ENCODE data around the gene ZNF385B. TPM values are rescaled to one million over a fixed set of nuclear protein-coding genes. Genes with fewer than 3 reads are reported as not detected.

Gene ZNF385B
- polyA plus RNA-seq, 4 donors, result 11.5 to 14.2 (median 12.4) TPM

GRCh38 chr2:179691235-179691634 lies 170.2 kb downstream of the ZNF385B start:
- DNase-seq (ENCODE audit: low read depth in 4 of 4, low spot score in 2 of 4), result no peak

- no peak for DNase-seq (ENCODE audit: low read depth in 4 of 4, low spot score in 2 of 4)
Observed at GRCh38 chr2:179686718-179687342, 174.6 kb downstream of the ZNF385B start.

- DNase-seq (ENCODE audit: low read depth in 4 of 4, low spot score in 2 of 4), result no peak
Observed at GRCh38 chr2:179686069-179686468, 175.3 kb downstream of the ZNF385B start.

GRCh38 chr2:179685146-179685545 lies 176.3 kb downstream of the ZNF385B start:
- no peak for DNase-seq (ENCODE audit: low read depth in 4 of 4, low spot score in 2 of 4)

GRCh38 chr2:179682756-179683155 lies 178.7 kb downstream of the ZNF385B start:
- DNase-seq (ENCODE audit: low read depth in 4 of 4, low spot score in 2 of 4), result no peak

- DNase-seq (ENCODE audit: low read depth in 4 of 4, low spot score in 2 of 4), result no peak
Observed at GRCh38 chr2:179677746-179678505, 183.5 kb downstream of the ZNF385B start.

GRCh38 chr2:179677077-179677688 lies 184.2 kb downstream of the ZNF385B start:
- peak; percentile 10 to 36 (median 30) for DNase-seq (ENCODE audit: low read depth in 4 of 4, low spot score in 2 of 4)

GRCh38 chr2:179675435-179675834 lies 186.0 kb downstream of the ZNF385B start:
- no peak for DNase-seq (ENCODE audit: low read depth in 4 of 4, low spot score in 2 of 4)

- DNase-seq (ENCODE audit: low read depth in 4 of 4, low spot score in 2 of 4), result no peak
Observed at GRCh38 chr2:179671043-179671981, 190.1 kb downstream of the ZNF385B start.

GRCh38 chr2:179669196-179669595 lies 192.2 kb downstream of the ZNF385B start:
- no peak for DNase-seq (ENCODE audit: low read depth in 4 of 4, low spot score in 2 of 4)

- DNase-seq (ENCODE audit: low read depth in 4 of 4, low spot score in 2 of 4), result no peak
Observed at GRCh38 chr2:179664972-179665812, 196.2 kb downstream of the ZNF385B start.

GRCh38 chr2:179661986-179662385 lies 199.4 kb downstream of the ZNF385B start:
- no peak for DNase-seq (ENCODE audit: low read depth in 4 of 4, low spot score in 2 of 4)

GRCh38 chr2:179657068-179657595 lies 204.3 kb downstream of the ZNF385B start:
- no peak for DNase-seq (ENCODE audit: low read depth in 4 of 4, low spot score in 2 of 4)

GRCh38 chr2:179655627-179656026 lies 205.8 kb downstream of the ZNF385B start:
- DNase-seq (ENCODE audit: low read depth in 4 of 4, low spot score in 2 of 4), result no peak

- no peak for DNase-seq (ENCODE audit: low read depth in 4 of 4, low spot score in 2 of 4)
Observed at GRCh38 chr2:179654806-179655205, 206.6 kb downstream of the ZNF385B start.

- DNase-seq (ENCODE audit: low read depth in 4 of 4, low spot score in 2 of 4), result no peak
Observed at GRCh38 chr2:179652296-179652695, 209.1 kb downstream of the ZNF385B start.

- no peak for DNase-seq (ENCODE audit: low read depth in 4 of 4, low spot score in 2 of 4)
Observed at GRCh38 chr2:179650420-179650819, 211.0 kb downstream of the ZNF385B start.

- no peak for DNase-seq (ENCODE audit: low read depth in 4 of 4, low spot score in 2 of 4)
Observed at GRCh38 chr2:179646862-179647587, 214.4 kb downstream of the ZNF385B start.

Measured in left renal cortex interstitium (tissue), 4 donors.